HG02870 (cell line): Measurements from ENCODE around the gene CTNNA3.

ENCODE experiments used
- ATAC-seq: cut with Tn5 transposase; IDR thresholded peaks from one replicate; pipeline ENCODE4 v1.9.1; 2021; ENCODE audit warnings: mild to moderate bottlenecking, moderate library complexity; ENCODE audit not compliant: unreplicated experiment

Gene CTNNA3

GRCh38 chr10:67144530-67144929 lies 551.5 kb downstream of the CTNNA3 start:
- ATAC-seq = no peak

GRCh38 chr10:67141300-67141699 lies 554.7 kb downstream of the CTNNA3 start:
- ATAC-seq = no peak

- ATAC-seq = no peak
These were observed 555.4 kb downstream of the CTNNA3 start for GRCh38 chr10:67140641-67141040.

- ATAC-seq = no peak
These were observed 568.6 kb downstream of the CTNNA3 start for GRCh38 chr10:67127441-67127840.

GRCh38 chr10:67119651-67120050 lies 576.3 kb downstream of the CTNNA3 start:
- no peak for ATAC-seq

GRCh38 chr10:67115972-67116371 lies 580.0 kb downstream of the CTNNA3 start:
- ATAC-seq = no peak

- no peak for ATAC-seq
These were observed 581.0 kb downstream of the CTNNA3 start for GRCh38 chr10:67114945-67115344.

GRCh38 chr10:67112765-67113164 lies 583.2 kb downstream of the CTNNA3 start:
- no peak for ATAC-seq

GRCh38 chr10:67110286-67110685 lies 585.7 kb downstream of the CTNNA3 start:
- ATAC-seq = no peak

- no peak for ATAC-seq
These were observed 588.3 kb downstream of the CTNNA3 start for GRCh38 chr10:67107670-67108069.

- ATAC-seq = no peak
These were observed 595.0 kb downstream of the CTNNA3 start for GRCh38 chr10:67100951-67101350.

- ATAC-seq = no peak
These were observed 597.5 kb downstream of the CTNNA3 start for GRCh38 chr10:67098461-67098860.

- ATAC-seq = no peak
These were observed 600.5 kb downstream of the CTNNA3 start for GRCh38 chr10:67095531-67095930.

GRCh38 chr10:67088036-67088435 lies 608.0 kb downstream of the CTNNA3 start:
- no peak for ATAC-seq

GRCh38 chr10:67087135-67087425 lies 608.9 kb downstream of the CTNNA3 start:
- ATAC-seq = no peak

- no peak for ATAC-seq
These were observed 609.5 kb downstream of the CTNNA3 start for GRCh38 chr10:67086327-67087134.

- no peak for ATAC-seq
These were observed 616.9 kb downstream of the CTNNA3 start for GRCh38 chr10:67079126-67079525.

GRCh38 chr10:67077376-67077775 lies 618.6 kb downstream of the CTNNA3 start:
- no peak for ATAC-seq

- no peak for ATAC-seq
These were observed 619.9 kb downstream of the CTNNA3 start for GRCh38 chr10:67076144-67076543.

GRCh38 chr10:67075491-67075971 lies 620.5 kb downstream of the CTNNA3 start:
- ATAC-seq = no peak

- ATAC-seq = no peak
These were observed 623.3 kb downstream of the CTNNA3 start for GRCh38 chr10:67072654-67073053.

- ATAC-seq = no peak
These were observed 645.6 kb downstream of the CTNNA3 start for GRCh38 chr10:67050415-67050814.

GRCh38 chr10:67049988-67050387 lies 646.0 kb downstream of the CTNNA3 start:
- no peak for ATAC-seq
